Stimulated activated memory B cell treated with anti-CD40 and anti-IgM and Interleukin-4, amounts not matched to agents 10 μg/mL and 1 μg/mL and 100 μg/mL, for 72 hours (primary cell): Measurements from ENCODE around the gene STMP1.

Experiments used
- ATAC-seq: fragments of 150-1000 bp; cut with Tn5 transposase; 2 replicates; pipeline ENCODE4 v1.10.0; 2021
- H3K27ac Mint-ChIP-seq: one replicate; pipeline ENCODE4 v1.8.0; 2022; ENCODE audit warnings: mild to moderate bottlenecking, mixed read lengths
- H3K27me3 Mint-ChIP-seq: one replicate; pipeline ENCODE4 v1.8.0; 2022; ENCODE audit warnings: mixed read lengths
- H3K36me3 Mint-ChIP-seq: one replicate; pipeline ENCODE4 v1.8.0; 2022; ENCODE audit warnings: mixed read lengths
- H3K4me1 Mint-ChIP-seq: one replicate; pipeline ENCODE4 v1.8.0; 2022; ENCODE audit warnings: mixed read lengths
- H3K4me3 Mint-ChIP-seq: one replicate; pipeline ENCODE4 v1.8.0; 2022; ENCODE audit warnings: mild to moderate bottlenecking, moderate library complexity, mixed read lengths
- H3K9me3 Mint-ChIP-seq: one replicate; pipeline ENCODE4 v1.8.0; 2022; ENCODE audit warnings: mixed read lengths

STMP1 gene

DNA sequence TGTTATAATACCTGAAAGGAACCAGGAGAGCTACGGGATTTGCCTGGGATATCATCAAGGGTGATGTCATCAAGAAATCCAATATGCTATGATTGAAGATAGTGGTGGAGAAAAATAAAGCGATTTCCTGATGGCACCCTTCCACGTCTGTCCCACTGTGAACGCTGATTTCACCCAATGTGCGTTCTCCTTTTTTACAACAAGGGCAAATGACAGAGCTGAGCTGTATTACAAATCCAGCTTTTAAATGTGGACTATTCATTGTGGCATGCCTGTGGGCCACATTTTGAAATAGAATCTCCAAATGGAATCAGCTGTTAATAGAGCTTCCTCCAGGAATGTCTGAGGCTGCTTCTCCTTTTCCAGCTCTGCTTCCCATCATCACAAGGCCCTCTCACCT lies 42.4 kb downstream of the STMP1 start:
- Mint-ChIP-seq H3K27ac (no peak overlapping the region), H3K9me3 (no peaks in the 10 kb centered on the region), H3K4me3 (no peak overlapping the region), H3K36me3 (peaks cover 6% of the 10 kb centered on the region), H3K27me3 (no peaks in the 10 kb centered on the region), H3K4me1 (no peaks in the 10 kb centered on the region)
- ATAC-seq: no peak

DNA sequence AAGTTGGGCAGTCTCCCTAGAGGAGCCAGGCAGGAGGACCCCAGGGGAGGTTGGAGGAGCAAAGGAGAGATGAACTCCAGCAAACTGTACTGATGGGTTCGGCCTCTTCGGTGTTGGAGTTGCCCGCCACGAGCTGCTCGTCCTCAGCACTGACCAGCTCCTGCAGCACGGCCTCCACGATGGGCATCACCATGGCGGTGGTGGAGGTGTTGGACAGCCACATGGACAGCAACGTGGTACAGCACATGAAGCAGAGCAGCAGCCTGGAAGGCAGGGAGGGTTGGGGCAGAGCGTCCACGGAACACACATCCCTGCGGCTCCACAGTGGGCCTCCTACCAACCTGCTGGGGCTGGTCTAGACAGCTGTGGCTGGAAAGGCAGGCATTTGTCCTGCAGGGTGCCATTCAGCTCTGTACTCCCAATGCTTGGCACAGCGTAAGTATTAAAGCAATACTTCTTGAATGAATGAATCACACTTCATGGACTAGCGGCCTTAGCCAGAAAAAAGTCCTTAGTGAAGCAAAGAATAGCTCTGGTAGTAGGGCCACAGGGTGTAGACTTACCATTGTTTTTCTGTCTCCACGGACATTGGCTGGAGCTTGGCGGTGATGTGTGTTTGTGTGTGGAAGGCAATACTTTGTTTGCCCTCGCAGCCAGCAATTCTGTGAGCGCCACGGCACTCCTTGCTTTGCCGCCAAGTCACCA lies 43.9 kb downstream of the STMP1 start:
- no peaks in the 10 kb centered on the region for H3K9me3 Mint-ChIP-seq
- no peaks in the 10 kb centered on the region for H3K27me3 Mint-ChIP-seq
- no peak overlapping the region for H3K27ac Mint-ChIP-seq
- H3K4me1 Mint-ChIP-seq: no peaks in the 10 kb centered on the region
- H3K36me3 Mint-ChIP-seq: no peaks in the 10 kb centered on the region
- ATAC-seq: no peak
- H3K4me3 Mint-ChIP-seq: no peak overlapping the region

DNA sequence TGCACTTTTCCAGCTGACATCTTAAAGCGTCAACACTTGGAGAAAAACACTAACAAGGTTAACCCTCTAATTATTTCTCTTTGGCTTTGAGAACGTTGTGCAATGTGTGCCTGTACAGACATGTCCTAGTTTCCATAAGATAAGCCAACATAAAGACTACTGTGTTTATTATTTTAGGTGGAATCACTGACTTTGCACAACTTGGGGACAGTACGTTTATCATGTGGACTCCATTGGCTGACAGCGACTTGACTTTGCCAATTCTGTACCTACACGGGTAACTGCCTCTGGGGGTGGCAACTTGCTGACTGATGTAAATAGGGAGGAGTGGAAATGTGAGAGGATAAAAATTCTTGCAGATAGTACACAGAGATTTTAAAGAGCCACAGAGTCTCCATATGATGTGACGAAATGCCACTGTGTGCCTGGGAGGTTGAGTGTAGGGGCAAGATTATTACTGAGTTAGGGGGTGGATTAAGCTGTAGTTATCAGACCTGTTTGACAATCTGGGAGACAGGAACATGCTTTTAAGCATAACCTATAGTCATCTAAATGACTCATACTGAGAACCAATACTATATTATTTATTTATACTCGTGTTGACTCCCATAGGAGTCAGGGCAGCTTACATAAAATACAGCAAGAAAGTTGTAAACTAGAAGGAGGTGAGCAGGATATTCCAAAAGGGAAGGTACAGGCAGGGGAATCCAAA lies 44.7 kb downstream of the STMP1 start:
- no peak for ATAC-seq
- Mint-ChIP-seq H3K4me1 (no peaks in the 10 kb centered on the region), H3K27me3 (no peaks in the 10 kb centered on the region), H3K36me3 (no peaks in the 10 kb centered on the region), H3K9me3 (no peaks in the 10 kb centered on the region), H3K27ac (no peak overlapping the region), H3K4me3 (no peak overlapping the region)

DNA sequence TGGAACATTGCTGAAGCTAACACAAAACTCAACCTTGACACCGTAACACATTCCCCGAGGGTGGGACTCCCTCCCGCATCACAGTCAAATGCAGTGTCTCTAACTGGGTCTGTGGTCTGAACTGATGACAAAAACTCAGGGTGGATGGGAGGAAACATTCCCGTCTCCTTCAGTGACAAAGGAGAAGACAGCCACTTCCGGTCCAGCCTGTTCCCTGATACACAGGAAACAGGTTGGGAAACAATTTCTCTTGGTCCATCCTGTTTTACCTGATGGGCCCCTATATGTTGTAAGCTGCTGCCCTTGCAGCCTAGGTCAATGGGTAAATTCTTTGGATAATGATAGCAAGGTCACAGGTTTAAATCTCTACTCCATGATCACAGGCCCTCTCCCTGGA lies 45.3 kb downstream of the STMP1 start:
- H3K27ac Mint-ChIP-seq: no peak overlapping the region
- H3K4me3 Mint-ChIP-seq: no peak overlapping the region
- ATAC-seq: no peak
- H3K27me3 Mint-ChIP-seq: no peaks in the 10 kb centered on the region
- no peaks in the 10 kb centered on the region for H3K36me3 Mint-ChIP-seq
- no peaks in the 10 kb centered on the region for H3K4me1 Mint-ChIP-seq
- no peaks in the 10 kb centered on the region for H3K9me3 Mint-ChIP-seq

- Mint-ChIP-seq H3K4me3 (no peak overlapping the region), H3K27me3 (no peaks in the 10 kb centered on the region), H3K36me3 (no peaks in the 10 kb centered on the region), H3K9me3 (no peaks in the 10 kb centered on the region), H3K4me1 (no peaks in the 10 kb centered on the region), H3K27ac (no peak overlapping the region)
- no peak for ATAC-seq
Measured at GRCh38 chr7:135708041-135708440, 45.7 kb downstream of the STMP1 start.

GRCh38 chr7:135709508-135709907 lies 47.2 kb downstream of the STMP1 start:
- Mint-ChIP-seq H3K4me1 (no peaks in the 10 kb centered on the region), H3K4me3 (no peak overlapping the region), H3K36me3 (no peaks in the 10 kb centered on the region), H3K9me3 (no peaks in the 10 kb centered on the region), H3K27ac (no peak overlapping the region), H3K27me3 (no peaks in the 10 kb centered on the region)
- ATAC-seq: no peak

DNA sequence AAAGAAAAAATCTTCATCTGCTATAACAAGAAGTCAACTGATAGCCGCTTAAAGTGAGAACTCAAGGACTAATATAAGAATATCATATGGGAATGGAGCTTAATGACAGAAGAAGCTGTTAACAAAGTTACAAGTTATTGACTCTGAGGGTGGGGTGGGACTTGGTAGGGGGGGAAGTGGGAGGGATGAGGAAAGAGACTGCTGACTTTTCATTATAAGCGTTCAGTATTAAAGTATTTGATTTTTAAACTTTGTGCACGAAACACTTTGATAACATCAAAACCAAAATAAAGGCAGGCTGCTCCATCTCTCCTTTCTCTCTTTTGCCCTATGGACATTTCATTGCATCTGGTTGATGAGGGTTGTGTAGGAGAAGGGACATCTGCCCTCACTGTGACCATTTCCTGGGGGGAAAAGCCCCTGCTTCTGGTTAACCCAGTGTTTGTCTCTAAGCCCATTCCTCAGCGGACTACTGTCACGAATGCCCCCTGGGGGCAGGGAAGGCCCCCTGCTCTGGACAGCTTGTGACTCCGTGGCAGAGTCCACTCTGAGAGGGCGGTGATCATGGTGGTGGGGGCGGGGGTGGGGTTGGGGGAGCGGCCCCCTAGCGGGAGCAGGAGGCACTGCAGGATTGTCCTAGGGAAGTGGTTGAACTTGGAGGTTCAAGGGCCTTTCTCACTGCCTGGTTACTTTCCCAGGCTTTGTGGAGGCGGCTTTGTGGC lies 48.3 kb downstream of the STMP1 start:
- Mint-ChIP-seq H3K4me1 (no peaks in the 10 kb centered on the region), H3K4me3 (no peak overlapping the region)
- ATAC-seq: no peak

DNA sequence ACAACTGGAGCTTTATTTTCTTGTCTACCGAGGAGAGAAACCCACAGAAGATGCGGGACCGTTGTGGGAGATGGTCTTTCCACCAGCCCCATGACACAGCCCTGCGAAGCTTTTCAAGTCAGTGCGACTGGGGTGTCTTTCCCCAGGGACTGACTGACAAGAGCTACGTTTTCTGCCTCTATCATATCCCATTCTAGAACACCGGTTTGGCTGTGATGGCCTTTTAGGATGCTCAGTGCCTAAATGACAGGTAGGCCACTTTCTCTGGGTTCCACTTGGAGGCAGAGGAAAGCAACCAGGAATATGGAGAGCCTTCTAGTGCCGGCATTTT lies 48.8 kb downstream of the STMP1 start:
- H3K9me3 Mint-ChIP-seq: no peaks in the 10 kb centered on the region
- H3K36me3 Mint-ChIP-seq: no peaks in the 10 kb centered on the region
- H3K27me3 Mint-ChIP-seq: no peaks in the 10 kb centered on the region
- ATAC-seq: no peak
- no peak overlapping the region for H3K27ac Mint-ChIP-seq
- H3K4me1 Mint-ChIP-seq: no peaks in the 10 kb centered on the region
- no peak overlapping the region for H3K4me3 Mint-ChIP-seq

More for the DNA sequence above, 48.3 kb downstream of the STMP1 start:
- Mint-ChIP-seq H3K9me3 (no peaks in the 10 kb centered on the region), H3K27me3 (no peaks in the 10 kb centered on the region), H3K27ac (no peak overlapping the region), H3K36me3 (no peaks in the 10 kb centered on the region)

DNA sequence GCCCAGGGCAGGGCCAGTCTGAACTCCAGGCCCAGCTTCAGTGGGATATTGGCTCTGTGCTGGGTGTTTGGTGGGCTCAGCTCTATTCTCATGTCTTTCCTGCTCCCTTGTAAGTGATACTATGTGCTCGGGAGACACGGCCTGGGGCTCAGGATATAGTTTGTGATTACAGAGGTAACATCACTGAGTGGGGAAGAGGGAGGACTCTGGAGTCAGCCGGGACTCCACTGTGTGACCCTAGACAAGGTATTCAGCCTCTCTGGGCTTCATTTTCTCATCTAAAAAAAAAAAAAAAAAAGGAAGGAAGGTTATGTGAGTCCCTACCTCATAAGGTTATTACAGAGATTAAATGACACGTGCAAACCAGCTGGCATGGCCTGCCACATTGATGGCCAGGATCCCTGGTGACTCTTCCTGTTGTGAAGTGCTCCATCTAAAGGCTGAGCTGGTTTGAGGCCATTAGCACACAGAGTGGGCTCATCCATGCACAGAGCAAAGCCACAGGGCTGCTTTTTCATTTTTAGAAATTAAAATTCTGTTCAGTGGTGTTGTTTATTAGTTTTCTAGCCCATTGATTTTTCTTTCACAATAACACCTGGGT lies 50.0 kb downstream of the STMP1 start:
- Mint-ChIP-seq H3K27me3 (no peaks in the 10 kb centered on the region), H3K4me1 (no peaks in the 10 kb centered on the region), H3K9me3 (no peaks in the 10 kb centered on the region), H3K4me3 (no peak overlapping the region), H3K27ac (no peak overlapping the region), H3K36me3 (no peaks in the 10 kb centered on the region)
- ATAC-seq: no peak

DNA sequence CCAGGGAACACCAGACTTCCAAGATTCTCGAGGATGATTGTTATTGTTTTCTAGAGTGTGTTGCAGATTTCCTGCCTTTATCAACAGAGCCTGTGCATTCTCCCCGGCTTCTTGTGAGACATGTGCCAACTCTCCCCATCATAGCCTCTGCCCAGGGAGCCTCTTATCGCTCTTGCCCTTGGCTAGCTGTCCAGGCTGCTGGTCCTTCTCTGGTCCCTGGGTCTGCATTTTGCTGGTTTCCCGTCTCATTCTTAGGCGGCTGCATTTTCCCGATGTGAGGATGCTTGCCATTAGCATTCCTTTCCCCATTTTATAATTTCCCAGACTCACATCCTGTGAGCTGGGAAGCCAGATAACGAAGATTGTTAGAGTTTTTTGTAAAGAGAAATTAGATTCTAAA lies 50.5 kb downstream of the STMP1 start:
- H3K4me3 Mint-ChIP-seq: no peak overlapping the region
- no peaks in the 10 kb centered on the region for H3K36me3 Mint-ChIP-seq
- H3K9me3 Mint-ChIP-seq: no peaks in the 10 kb centered on the region
- no peak overlapping the region for H3K27ac Mint-ChIP-seq
- no peaks in the 10 kb centered on the region for H3K4me1 Mint-ChIP-seq
- H3K27me3 Mint-ChIP-seq: no peaks in the 10 kb centered on the region
- no peak for ATAC-seq

DNA sequence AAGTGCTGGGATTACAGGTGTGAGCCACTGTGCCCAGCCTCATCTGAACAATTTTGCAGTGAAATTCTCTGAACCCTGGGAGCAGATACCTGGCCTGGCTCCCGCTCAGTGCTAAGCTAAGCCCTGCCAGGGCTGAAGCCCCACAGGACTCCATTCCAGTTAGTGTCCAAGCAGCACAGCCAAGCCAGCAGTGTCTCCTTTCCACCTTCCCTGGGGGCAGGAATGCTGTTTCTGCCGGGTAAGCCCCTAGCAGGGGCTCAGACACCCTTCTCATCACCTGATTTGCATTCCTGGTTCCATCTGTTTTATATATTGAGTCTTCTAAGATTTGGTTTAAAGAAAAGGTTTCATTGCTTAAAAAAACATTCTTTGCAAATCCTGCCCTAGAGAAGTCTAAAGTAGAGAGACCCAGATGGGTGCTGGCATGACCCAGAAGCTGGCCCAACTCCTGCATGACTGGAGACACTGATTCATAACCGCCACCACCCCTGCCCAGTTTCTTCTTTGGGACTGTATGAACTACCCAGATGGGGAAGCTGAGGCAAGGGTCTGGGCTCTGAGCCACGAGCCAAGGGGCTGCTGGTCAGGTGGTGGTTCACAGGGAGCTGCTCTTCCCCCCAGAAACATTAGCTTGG lies 51.6 kb downstream of the STMP1 start:
- Mint-ChIP-seq H3K9me3 (no peaks in the 10 kb centered on the region), H3K27me3 (peaks cover 9% of the 10 kb centered on the region), H3K27ac (no peak overlapping the region), H3K4me1 (no peaks in the 10 kb centered on the region), H3K4me3 (no peak overlapping the region), H3K36me3 (no peaks in the 10 kb centered on the region)
- no peak for ATAC-seq

GRCh38 chr7:135714534-135715009 lies 52.3 kb downstream of the STMP1 start:
- ATAC-seq: no peak
- Mint-ChIP-seq H3K27ac (no peak overlapping the region), H3K4me3 (no peak overlapping the region), H3K27me3 (peaks cover 9% of the 10 kb centered on the region), H3K9me3 (no peaks in the 10 kb centered on the region), H3K36me3 (no peaks in the 10 kb centered on the region), H3K4me1 (no peaks in the 10 kb centered on the region)

GRCh38 chr7:135715055-135715522 lies 52.8 kb downstream of the STMP1 start:
- no peaks in the 10 kb centered on the region for H3K9me3 Mint-ChIP-seq
- no peaks in the 10 kb centered on the region for H3K36me3 Mint-ChIP-seq
- no peaks in the 10 kb centered on the region for H3K4me1 Mint-ChIP-seq
- ATAC-seq: no peak
- H3K4me3 Mint-ChIP-seq: no peak overlapping the region
- peaks cover 9% of the 10 kb centered on the region for H3K27me3 Mint-ChIP-seq
- no peak overlapping the region for H3K27ac Mint-ChIP-seq

- no peak overlapping the region for H3K4me3 Mint-ChIP-seq
- peaks cover 14% of the 10 kb centered on the region for H3K27me3 Mint-ChIP-seq
- H3K36me3 Mint-ChIP-seq: no peaks in the 10 kb centered on the region
- H3K4me1 Mint-ChIP-seq: no peaks in the 10 kb centered on the region
- H3K27ac Mint-ChIP-seq: no peak overlapping the region
- H3K9me3 Mint-ChIP-seq: no peaks in the 10 kb centered on the region
- ATAC-seq: no peak
Measured at GRCh38 chr7:135715673-135716072, 53.4 kb downstream of the STMP1 start.

DNA sequence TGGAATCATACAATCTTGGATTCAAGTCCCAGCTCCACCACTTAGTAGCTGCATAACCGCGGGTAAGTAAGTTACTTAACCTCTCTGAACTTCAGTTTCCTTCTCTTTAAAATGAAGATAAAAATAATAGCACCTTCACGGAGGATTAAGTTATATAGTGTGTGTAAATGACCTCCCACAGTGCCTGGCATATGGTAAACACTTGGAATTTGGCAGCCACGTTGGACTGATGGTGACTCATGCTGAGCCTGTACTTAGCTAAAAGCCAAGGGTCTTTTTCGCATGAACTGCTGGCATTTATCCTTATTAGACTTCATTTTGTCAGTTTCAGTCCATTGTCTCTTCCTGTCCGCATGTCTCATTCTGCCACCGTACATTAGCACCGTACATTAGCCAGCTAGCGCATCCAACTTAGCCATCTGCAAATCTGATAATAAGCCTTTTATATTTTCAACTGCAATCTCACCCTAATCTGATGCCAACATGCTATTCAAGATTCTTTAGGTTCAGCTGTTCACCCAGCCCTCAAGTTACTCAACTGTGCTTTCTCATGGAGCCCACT lies 54.4 kb downstream of the STMP1 start:
- no peak overlapping the region for H3K4me3 Mint-ChIP-seq
- H3K4me1 Mint-ChIP-seq: no peaks in the 10 kb centered on the region
- no peaks in the 10 kb centered on the region for H3K36me3 Mint-ChIP-seq
- H3K9me3 Mint-ChIP-seq: no peaks in the 10 kb centered on the region
- no peak for ATAC-seq
- H3K27me3 Mint-ChIP-seq: peaks cover 25% of the 10 kb centered on the region
- no peak overlapping the region for H3K27ac Mint-ChIP-seq
